ENCODE results near the gene LHPP.

GRCh38 chr10:124494046-124494807 is 32.6 kb downstream of the LHPP start:
- TF ChIP-seq, protein P1, sequence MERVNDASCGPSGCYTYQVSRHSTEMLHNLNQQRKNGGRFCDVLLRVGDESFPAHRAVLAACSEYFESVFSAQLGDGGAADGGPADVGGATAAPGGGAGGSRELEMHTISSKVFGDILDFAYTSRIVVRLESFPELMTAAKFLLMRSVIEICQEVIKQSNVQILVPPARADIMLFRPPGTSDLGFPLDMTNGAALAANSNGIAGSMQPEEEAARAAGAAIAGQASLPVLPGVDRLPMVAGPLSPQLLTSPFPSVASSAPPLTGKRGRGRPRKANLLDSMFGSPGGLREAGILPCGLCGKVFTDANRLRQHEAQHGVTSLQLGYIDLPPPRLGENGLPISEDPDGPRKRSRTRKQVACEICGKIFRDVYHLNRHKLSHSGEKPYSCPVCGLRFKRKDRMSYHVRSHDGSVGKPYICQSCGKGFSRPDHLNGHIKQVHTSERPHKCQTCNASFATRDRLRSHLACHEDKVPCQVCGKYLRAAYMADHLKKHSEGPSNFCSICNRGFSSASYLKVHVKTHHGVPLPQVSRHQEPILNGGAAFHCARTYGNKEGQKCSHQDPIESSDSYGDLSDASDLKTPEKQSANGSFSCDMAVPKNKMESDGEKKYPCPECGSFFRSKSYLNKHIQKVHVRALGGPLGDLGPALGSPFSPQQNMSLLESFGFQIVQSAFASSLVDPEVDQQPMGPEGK (CRISPR knock-in tag; IDR thresholded peaks at IDR 0.05; ENCODE audit: borderline replicate concordance) = no peak
- TF ChIP-seq OSR1 (CRISPR knock-in tag; IDR thresholded peaks at IDR 0.05) (no peak), GLIS3 (CRISPR knock-in tag; IDR thresholded peaks at IDR 0.05) (no peak), ZNF70 (CRISPR knock-in tag; IDR thresholded peaks at IDR 0.05) (no peak), CSRNP3 (CRISPR knock-in tag; IDR thresholded peaks at IDR 0.05) (no peak), BACH2 (CRISPR knock-in tag; IDR thresholded peaks at IDR 0.05; ENCODE audit: borderline replicate concordance) (no peak), TCF4 (CRISPR knock-in tag; IDR thresholded peaks at IDR 0.05; ENCODE audit: borderline replicate concordance) (no peak), RARB (CRISPR knock-in tag; IDR thresholded peaks at IDR 0.05) (no peak), CSDC2 (CRISPR knock-in tag; IDR thresholded peaks at IDR 0.05) (no peak)
- TF ChIP-seq, protein P2, sequence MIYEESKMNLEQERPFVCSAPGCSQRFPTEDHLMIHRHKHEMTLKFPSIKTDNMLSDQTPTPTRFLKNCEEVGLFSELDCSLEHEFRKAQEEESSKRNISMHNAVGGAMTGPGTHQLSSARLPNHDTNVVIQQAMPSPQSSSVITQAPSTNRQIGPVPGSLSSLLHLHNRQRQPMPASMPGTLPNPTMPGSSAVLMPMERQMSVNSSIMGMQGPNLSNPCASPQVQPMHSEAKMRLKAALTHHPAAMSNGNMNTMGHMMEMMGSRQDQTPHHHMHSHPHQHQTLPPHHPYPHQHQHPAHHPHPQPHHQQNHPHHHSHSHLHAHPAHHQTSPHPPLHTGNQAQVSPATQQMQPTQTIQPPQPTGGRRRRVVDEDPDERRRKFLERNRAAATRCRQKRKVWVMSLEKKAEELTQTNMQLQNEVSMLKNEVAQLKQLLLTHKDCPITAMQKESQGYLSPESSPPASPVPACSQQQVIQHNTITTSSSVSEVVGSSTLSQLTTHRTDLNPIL (CRISPR knock-in tag; IDR thresholded peaks at IDR 0.05; ENCODE audit: low read depth) = no peak
- TF ChIP-seq, protein P3, sequence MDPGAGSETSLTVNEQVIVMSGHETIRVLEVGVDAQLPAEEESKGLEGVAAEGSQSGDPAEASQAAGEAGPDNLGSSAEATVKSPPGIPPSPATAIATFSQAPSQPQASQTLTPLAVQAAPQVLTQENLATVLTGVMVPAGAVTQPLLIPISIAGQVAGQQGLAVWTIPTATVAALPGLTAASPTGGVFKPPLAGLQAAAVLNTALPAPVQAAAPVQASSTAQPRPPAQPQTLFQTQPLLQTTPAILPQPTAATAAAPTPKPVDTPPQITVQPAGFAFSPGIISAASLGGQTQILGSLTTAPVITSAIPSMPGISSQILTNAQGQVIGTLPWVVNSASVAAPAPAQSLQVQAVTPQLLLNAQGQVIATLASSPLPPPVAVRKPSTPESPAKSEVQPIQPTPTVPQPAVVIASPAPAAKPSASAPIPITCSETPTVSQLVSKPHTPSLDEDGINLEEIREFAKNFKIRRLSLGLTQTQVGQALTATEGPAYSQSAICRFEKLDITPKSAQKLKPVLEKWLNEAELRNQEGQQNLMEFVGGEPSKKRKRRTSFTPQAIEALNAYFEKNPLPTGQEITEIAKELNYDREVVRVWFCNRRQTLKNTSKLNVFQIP (CRISPR knock-in tag; IDR thresholded peaks at IDR 0.05; ENCODE audit: borderline replicate concordance, low read depth) = no peak

Data from SK-N-SH treated with all-trans-retinoic acid at 6 μM for 48 hours (cell line).